Myocyte (in vitro differentiated cells): ENCODE measurements around the gene NKAP. TPM values are rescaled to one million over a fixed set of nuclear protein-coding genes. Genes with fewer than 3 reads are reported as not detected.
"Not testable (repeated sequence)": the region's sequence is repeated elsewhere in the genome, so short reads cannot be mapped to it uniquely, and the experiment has no call there.

Experiments
- DNase-seq: peaks from one replicate; pipeline ENCODE4 v3.0.0-alpha.2; 2012; ENCODE audit warnings: low read depth
- total RNA-seq: library from RNA; depleted of rRNA; stranded (reverse); fragments of >200 nt; gene quantifications from 2 replicates; pipeline ENCODE4 v1.2.3, GENCODE V29; 2014

NKAP gene
- total RNA-seq, 1 donor from 2014 or later, result 3.8 TPM

GRCh38 chrX:119941336-119941735 lies 2.2 kb downstream of the NKAP start:
- DNase-seq, result no peak

GRCh38 chrX:119935215-119935874 lies 8.2 kb downstream of the NKAP start:
- DNase-seq, result no peak

GRCh38 chrX:119922391-119922790 lies 21.2 kb downstream of the NKAP start:
- not testable (repeated sequence) for DNase-seq

DNA sequence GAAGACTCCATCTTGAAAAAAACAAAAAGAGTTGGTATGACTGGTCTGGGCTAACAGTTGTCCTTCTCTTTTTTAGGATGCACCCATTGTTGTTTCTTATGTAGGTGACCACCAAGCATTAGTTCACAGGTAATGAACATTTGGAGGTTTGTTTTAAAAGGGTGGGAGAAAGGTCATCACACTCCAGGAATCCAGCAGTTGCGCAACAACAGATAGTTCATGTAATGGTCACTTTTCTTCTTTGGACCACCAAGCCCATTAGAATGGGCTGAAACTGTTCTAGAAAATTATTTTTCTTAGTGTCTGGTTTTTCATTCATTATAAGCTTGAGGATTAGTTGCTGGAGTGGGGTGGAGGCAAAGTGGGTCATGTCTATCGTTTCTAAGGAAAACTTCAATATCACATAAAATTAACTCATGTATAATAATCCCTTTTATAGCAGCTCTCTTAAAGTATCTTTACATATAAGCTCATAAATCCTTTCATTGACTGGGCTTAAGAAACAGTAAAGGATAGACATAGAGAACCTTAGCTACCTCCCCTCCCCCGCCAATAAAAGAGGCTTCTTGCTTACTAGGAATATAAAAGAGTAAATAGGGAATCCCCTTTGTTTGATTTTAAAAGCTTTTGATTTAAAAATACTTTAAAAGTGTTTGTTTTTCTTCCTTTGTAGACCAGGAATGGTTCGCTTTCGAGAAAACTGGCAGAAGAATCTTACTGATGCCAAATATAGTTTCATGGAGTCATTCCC lies 23.5 kb downstream of the NKAP start:
- no peak for DNase-seq

DNA sequence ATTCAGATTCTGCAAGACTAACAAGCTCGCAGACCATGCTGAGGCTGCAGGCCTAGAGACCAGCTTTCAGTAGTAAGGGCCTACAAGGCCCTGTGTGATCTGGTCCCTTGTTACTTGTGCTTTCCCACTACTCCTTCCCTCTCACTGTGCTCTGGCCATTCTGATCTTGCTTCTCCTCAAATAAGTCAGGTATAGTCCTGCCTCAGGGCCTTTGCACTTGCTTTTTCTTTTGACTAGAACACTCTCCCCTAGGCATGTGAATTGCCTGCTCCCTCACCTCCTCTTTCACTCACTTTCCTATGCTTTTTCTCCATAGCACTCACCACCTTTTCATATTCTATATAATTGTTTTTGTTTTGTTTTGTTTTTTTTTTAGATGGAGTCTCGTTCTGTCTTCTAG lies 25.7 kb downstream of the NKAP start:
- no peak for DNase-seq

- DNase-seq, result no peak
These were observed 27.2 kb downstream of the NKAP start for GRCh38 chrX:119916310-119916709.

DNA sequence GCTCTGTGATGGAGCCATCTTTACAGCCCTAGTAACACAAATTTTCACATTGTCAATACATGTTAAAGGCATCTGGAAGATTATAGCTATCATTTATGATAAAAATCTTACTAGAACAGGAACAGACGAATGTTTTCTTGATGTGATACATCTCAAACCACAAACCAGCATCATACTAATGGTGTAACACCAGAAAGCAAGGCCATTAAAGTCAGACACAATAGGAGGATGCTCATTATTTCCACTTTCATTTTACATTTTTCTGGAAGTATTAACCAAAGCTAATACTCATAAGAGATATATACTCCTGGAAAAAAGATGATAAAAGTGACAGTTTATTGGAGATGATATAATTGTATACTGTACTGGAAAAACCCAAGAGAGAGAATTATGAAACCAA lies 42.6 kb downstream of the NKAP start:
- no peak for DNase-seq

GRCh38 chrX:119899125-119899524 lies 44.4 kb downstream of the NKAP start:
- DNase-seq, result no peak

GRCh38 chrX:119895843-119896326 lies 47.7 kb downstream of the NKAP start, which contains the start of gene AKAP14:
Gene AKAP14, plus strand, starts transcription at chrX:119895893. Its CDS starts 7,331 bp downstream, at chrX:119903224.
- no peak for DNase-seq

DNA sequence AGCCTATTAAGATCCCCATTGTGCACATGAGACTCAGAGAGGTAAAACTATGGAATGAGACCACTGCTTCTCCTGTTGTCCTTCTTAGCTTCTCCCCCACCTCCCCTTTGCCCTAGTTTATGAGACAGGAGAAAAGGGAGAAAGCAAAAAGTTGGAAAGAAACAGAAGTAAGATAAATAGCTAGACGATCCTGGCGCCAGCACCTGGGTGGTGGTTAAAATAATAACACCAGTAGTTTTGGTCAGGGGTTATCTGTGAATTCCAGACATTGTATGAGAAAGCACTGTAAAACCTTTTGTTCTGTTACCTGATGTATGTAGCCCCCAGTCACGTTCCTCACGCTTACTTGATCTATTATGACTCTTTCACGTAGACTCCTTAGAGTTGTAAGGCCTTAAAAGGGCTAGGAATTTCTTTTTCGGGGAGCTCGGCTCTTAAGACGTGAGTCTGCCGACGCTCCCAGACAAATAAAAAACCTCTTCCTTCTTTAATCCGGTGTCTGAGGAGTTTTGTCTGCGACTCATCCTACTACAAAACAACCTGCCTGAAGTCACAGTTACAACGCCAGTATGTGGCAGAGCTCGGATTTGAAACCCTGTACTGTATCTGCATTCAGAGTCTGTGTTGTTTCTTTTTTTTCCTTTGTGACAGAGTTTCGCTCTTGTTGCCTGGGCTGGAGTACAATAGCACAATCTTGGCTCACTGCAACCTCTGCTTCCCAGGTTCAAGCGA lies 51.4 kb downstream of the NKAP start:
- DNase-seq, result not testable (repeated sequence)

- not testable (repeated sequence) for DNase-seq
These were observed 52.9 kb downstream of the NKAP start for GRCh38 chrX:119890626-119891025.

GRCh38 chrX:119887721-119888425 lies 55.7 kb downstream of the NKAP start:
- DNase-seq, result no peak

DNA sequence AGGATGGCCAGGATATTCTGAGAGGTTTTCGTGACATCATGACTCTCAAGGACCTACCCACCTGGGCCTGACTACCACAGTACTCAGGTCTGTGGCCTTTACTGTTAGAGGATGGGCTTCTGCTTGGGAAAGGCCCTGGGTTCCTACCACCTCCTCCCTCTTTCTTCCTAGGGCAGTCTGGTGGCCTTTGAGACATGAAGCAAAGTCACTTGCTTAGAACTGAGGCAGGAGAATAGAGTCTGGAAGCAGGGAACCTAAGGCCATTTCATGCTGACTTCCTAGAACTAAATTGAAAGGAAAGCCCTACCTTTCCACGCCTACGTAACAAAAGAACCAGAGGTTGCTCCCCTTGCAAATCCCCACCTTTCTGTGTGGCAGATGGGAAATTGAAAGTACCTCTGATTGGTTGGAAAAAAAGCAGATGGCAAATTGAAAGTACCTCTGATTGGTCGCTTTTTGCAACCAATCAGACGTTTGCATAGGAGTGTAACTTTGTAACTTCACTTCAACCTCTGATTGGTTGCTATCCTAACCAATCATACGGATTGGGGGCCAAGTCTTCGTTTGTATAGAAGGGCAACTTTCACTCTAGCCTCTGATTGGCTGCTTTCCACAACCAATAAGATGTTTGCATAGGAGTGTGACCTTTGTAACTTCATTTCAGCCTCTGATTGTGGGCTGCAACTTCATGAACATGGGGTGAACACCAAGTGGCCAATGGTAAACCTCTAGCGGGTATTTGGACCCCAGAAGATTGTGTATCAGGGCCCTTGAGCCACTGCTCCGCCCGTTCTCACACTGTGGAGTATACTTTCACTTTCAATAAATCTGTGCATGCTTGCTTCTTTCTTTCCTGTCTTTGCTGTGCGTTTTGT lies 57.8 kb downstream of the NKAP start:
- no peak for DNase-seq

DNA sequence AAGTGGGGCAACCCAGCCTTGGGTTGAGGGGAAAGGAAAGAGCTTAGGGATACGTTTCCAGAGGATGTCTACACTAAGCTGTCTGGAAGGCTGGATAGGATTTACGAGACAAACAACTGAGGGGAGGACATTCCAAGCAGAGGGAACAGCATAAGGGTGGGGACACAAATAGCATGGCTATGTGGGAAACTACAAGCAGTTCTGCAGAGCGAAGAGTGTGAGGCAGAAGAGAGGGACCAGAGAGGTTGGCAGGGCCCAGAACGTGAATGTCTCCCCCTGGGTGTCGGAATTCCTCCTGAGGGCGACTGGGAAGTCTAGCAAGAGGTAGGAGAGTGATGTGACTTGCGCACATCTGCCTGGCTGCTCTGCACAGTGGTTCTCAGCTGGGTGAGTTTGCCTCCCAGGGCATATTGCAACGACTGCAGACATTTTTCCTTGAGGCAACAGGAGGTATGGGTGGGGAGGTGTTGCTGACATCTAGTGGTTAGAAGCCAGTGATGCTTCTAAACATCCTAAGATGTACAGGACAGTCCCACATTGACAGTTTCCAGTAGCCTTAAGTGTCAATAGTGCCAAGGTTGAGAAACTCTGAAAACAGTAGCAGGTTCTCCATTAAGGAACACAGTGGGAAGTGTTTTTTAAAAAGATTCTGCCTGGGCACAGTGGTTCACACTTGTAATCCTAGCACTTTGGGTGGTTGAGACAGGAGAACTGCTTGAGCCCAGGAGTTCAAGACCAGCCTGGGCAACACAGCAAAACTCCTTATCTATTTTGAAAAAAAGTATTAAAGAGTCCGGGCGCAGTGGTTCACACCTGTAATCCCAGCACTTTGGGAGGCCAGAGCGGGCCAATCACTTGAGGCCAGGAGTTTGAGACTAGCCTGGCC lies 62.8 kb downstream of the NKAP start:
- peak; percentile 44 for DNase-seq

DNA sequence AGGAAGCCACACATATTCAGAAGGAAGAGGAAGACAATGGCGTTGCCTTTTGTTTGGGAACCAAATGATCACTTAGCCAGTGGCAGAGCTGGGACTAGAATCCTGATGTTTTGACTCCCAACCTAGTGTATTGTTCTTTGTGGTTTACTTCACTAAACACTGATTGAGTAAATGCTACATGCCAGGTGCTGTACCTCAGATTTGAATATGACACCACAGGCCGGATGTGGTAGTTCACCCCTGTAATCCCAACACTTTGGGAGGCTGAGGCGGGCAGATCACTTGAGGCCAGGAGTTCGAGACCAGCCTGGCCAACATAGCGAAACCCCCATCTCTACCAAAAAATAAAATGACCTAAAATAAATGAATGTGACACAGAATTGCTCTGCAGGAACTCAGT lies 63.5 kb downstream of the NKAP start:
- DNase-seq, result no peak

- no peak for DNase-seq
These were observed 64.8 kb downstream of the NKAP start for GRCh38 chrX:119878740-119879139.

DNA sequence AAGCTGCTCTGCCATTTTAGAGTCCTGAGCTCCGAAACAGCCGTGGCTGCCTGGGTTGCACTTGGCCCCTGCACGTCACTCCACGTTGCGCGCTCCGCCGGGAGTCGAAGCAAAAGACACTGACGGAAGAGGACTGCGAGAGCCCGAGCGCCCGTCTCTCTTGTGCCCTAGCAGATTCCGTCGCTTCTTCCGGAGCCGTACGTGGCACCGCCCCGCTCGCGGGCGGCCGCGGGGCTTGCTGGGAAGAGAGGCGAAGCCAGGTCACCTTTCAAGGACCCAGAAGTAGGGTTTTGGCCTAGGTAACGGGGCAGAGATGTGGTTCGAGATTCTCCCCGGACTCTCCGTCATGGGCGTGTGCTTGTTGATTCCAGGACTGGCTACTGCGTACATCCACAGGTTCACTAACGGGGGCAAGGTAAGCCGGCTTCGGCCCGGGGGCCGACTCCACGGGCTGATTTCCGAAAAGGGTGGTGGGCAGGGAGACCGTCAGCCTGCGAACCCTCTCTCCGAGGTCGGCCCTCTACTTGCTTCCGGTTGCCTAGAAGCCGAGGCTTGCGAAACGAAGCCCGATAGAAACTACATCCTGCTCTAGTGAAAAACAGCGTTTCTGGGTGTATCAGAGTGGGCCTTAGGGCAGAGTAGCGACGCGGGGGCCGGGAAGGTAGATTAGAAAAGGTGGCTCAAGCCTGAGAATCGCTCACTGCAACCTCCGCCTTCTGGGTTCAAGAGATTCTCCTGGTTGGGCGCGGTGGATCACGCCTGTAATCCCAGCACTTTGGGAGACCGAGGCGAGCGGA lies 71.8 kb downstream of the NKAP start, which contains the start of the genes NDUFA1 and RNF113A:
NDUFA1 (plus strand) TSS at position 234 of the 797 bp plus-strand sequence; CDS start at position 314, 80 bp downstream.
RNF113A (minus strand) TSS at position 135 of the 797 bp plus-strand sequence; CDS start at position 15, 120 bp downstream.
- DNase-seq, result peak; percentile 82

- DNase-seq, result no peak
These were observed 72.3 kb downstream of the NKAP start for GRCh38 chrX:119871245-119871598.
